ENCODE data around the gene CYP21A2.
"Not testable (repeated sequence)": the region's sequence is repeated elsewhere in the genome, so short reads cannot be mapped to it uniquely, and the experiment has no call there.

Gene CYP21A2

DNA sequence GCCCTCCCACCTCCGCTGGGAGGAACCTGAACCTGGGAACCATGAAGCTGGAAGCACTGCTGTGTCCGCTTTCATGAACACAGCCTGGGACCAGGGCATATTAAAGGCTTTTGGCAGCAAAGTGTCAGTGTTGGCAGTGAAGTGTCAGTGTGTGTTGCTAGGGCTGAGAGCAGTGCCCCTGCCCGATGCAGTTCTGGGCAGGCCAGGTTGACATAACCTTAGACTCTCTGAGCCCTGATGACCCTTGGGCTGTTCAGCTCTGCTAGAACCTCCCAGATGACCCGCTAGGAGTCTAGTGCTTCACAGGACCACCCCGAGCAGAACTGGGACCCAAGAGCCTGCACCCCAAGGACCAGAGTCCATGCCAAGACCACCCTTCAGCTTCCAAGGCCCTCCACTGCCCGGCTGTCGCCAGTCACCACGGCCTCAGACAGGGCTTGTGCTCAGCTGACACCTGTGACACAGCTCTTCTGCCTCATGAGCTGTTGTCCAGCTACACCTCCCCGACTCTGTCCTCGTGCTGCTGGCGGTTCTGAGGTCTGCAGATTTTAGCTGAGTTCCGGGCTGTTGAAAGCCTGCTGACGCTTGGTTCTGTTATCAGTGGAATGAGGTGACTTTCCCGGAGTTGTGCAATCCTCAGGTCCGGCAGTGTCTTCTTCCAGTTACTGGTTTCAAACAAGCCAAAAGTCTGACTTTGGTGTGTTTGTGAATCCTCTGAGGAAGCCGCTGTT is 2.8 kb upstream of the CYP21A2 start:
- not testable (repeated sequence) for DNase-seq

DNA sequence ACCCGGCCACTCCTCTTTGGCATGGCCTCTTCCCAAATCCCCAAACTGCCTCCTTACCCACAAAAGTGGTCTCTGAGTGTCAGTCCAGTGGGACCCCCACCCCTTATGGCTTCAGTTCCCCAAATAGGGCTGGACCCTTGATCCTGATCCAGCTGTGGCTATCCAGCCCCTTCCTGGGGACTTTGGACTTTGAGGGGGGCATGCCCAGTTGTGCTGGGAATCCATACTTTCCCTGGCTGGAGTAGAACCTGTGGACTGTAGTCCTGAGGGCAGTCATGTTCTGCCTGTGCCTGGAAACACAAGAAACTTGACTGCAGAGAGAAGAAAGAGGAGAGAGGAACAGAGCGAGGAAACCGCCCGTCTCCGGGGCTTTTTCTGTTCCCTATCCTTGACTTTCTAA is 1.1 kb upstream of the CYP21A2 start:
- DNase-seq: not testable (repeated sequence)

- DNase-seq: not testable (repeated sequence)
Measured at GRCh38 chr6:32038878-32039277, 663 bp downstream of the CYP21A2 start.

GRCh38 chr6:32039321-32040274 is 1.4 kb downstream of the CYP21A2 start:
- DNase-seq: not testable (repeated sequence)

GRCh38 chr6:32040299-32041049 is 2.3 kb downstream of the CYP21A2 start:
- DNase-seq: not testable (repeated sequence)

DNA sequence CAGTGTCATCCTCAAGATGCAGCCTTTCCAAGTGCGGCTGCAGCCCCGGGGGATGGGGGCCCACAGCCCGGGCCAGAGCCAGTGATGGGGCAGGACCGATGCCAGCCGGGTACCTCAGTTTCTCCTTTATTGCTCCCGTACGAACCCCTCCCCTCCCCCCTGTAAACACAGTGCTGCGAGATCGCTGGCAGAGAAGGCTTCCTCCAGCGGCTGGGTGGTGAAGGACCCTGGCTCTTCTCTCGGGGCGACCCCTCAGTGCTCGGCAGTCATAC is 2.8 kb downstream of the CYP21A2 start:
- DNase-seq: not testable (repeated sequence)

GRCh38 chr6:32041385-32041784 is 3.2 kb downstream of the CYP21A2 start:
- DNase-seq: not testable (repeated sequence)

GRCh38 chr6:32042276-32042675 is 4.1 kb downstream of the CYP21A2 start:
- not testable (repeated sequence) for DNase-seq

DNA sequence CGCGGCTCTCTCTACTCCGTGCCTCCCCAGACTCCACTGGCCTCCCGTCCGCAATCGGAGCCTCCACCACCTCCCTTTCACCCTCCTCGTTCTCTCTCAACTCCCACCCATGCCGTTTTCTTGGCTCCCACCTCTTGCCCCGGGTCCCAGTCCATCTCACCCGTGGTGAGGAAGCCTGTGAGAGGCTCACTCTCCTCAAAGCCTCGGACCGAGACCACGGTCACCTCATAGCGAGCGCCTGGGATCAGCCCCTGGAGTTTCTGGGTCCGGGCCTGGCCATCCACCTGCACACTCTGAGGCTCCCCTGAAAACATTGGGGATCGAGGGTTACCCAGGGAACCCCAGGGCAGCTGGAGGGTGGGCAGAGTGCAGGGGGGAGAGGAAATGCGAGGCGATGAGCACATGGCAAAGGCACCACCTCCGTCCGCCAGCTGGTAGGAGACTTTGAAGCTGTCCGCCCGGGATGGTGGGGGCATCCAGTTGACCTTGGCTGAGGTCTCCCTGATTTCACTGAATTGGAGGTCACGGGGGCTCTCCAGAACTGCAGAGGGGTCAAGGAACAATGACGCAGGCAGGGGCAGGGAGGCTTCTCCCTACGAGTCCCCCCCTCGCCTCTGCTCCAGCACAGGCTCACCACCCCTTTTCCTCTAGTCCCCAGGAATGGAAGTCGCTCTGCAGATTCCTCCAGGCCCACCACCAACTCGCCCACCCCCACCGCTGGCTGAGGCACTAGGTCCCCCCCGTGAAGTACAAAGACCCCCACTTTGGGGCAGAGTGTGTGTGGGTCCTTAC is 5.6 kb downstream of the CYP21A2 start:
- not testable (repeated sequence) for DNase-seq

DNA sequence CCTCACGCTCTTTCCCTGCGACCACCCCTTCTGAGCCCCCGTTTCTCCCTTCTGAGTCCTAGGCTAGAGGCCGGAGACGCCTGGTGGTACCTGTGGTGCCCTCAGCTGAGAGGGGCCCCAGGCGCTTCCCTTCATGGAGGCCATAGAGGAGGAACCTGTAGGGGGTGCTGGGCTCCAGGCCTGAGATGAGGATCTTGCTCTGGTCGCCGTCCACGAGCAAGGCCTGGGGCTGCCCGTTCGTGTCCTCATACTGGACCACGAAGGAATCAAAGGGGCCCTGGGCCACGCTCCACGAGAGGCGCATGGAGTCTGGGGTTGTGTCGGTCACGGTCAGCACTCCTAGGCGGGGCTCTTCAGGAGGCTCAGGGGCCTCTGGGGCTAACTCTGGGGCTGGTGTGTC is 6.7 kb downstream of the CYP21A2 start:
- not testable (repeated sequence) for DNase-seq

DNA sequence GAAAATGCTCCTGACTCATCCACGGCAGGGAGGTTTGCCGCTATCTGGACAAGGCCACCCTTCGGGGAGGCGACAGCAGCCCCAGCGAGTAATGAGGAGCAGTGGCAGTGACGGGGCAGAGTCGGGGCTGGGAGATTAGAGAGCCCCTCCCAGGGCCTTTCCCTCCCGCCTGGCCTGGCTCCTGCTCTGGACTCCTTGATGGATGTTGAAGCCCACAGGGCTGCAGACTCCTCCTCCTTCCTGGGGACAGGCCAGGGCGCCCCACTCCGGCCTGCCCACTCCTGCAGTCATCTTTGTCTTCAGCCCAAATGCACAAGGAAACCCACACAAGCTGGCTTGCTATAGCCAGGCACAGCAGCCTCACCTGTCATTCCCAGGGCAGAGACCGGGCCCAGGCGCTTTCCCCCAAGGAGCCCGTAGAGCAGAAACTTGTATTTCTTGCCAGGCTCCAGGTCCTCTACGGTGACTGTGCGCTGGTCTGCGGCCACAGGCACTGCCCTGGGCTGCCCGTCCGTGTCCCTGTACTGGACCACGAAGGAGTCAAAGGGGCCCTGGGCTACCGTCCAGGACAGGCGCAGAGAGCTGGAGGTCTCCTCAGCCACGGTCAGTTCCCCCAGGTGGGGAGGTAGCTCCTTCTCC is 7.7 kb downstream of the CYP21A2 start:
- DNase-seq: no peak

GRCh38 chr6:32046450-32047083 is 8.4 kb downstream of the CYP21A2 start:
- no peak for DNase-seq

GRCh38 chr6:32047084-32047478 is 8.9 kb downstream of the CYP21A2 start:
- DNase-seq: no peak

- DNase-seq: no peak
Measured at GRCh38 chr6:32047539-32047854, 9.3 kb downstream of the CYP21A2 start.

DNA sequence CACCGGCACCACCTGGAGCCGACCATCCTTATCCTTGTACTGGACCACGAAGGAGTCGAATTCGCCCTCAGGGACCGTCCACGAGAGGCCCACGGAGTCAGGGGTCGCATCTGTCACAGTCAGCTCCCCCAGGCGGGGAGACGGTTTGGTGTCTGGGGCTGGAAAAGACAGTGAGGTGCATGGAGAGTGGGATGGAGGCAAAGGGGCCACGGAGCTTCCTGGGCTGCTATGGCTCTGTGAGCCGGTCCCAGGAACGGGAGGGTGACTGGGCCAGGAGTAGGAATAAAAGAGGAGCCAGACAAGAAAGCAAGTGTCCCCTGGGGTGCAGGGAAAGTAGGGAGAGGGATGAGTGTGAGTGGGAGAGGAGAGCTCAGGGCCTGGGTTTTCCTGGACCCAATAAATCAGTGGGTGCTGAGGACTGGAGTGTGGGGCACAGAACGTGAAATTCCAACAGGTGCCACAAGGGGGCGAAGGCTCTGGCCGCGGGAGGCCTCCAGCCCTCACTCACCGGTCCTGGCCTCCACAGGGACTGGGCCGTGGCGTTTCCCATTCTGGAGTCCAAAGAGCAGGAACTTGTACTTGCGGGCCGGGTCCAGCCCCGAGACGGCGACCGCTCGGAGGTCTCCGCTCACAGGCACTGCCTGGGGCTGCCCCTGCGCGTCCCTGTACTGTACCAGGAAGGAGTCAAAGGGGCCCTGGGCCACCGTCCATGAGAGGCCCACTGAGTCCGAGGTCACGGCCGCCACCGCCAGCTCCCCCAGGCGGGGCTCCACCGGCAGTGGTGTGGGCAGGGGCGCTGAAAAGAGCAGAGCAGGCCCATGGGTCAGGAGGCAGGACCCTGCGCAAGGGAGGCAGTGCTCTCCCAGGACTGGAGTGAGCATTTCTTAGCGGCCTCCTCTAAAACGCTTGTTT is 9.9 kb downstream of the CYP21A2 start:
- peak; percentile 89 for DNase-seq

DNA sequence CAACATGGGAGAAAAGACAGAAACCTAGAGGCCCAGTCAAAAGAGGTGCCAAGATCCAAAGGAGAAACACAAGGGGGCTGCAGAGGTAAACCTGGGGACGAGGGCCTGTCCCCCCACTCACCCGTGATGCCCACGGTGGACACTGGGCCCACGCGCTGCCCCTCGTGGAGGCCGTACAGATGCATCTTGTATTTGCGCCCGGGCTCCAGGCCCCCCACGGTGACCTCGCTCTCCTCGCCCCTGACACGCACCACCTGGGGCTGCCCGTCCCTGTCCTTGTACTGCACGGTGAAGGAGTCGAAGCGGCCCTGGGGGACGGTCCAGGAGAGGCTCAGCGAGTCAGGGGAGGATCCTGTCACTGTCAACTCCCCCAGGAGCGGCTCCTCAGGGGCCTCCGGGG is 10.9 kb downstream of the CYP21A2 start:
- DNase-seq: not testable (repeated sequence)

DNA sequence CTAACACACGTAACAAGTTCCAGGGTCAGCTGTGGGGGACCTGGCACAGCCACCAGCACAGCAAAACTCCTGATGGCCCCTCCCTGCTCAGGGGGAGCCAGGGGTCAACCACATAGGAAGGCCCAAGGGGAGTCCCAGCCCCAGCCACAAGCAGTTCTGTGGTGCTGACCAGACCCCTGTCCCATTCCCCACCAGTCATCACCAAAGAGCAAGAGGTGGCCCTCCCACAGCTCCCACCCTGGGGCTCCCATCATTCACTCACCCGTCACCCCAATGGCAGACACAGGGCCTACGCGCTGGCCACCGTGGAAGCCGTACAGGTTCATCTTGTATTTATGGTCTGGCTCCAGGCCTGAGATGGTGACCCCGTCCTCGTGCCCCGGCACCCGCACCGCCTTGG is 11.5 kb downstream of the CYP21A2 start:
- DNase-seq: not testable (repeated sequence)

- DNase-seq: no peak
Measured at GRCh38 chr6:32050562-32050961, 12.3 kb downstream of the CYP21A2 start.

GRCh38 chr6:32052626-32053025 is 14.4 kb downstream of the CYP21A2 start:
- not testable (repeated sequence) for DNase-seq

DNA sequence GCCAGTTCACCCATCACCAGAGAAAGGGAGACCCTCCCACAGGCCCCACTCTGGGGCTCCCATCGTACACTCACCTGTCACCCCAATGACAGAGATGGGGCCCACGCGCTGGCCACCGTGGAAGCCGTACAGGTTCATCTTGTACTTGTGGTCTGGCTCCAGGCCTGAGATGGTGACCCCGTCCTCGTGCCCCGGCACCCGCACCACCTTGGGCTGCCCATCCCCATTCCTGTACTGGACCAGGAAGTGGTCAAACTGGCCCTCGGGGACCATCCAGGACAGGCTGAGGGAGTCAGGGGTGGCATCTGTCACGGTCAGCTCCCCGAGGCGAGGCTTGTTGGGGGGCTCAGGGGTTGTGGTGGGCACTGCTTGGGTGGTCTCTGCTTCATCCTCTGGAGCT is 15.1 kb downstream of the CYP21A2 start:
- DNase-seq: not testable (repeated sequence)

DNA sequence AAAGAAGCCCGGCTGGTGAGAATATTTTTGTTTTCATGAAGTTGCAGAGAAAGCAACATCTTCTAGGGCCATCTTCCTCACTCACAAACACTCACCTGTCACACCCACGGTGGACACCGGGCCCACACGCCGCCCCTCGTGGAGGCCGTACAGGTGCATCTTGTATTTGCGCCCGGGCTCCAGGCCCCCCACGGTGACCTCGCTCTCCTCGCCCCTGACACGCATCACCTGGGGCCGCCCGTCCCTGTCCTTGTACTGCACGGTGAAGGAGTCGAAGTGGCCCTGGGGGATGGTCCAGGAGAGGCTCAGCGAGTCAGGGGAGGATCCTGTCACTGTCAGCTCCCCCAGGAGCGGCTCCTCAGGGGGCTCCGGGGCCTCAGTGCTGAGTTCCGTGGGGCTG is 17.5 kb downstream of the CYP21A2 start:
- not testable (repeated sequence) for DNase-seq

Data from activated effector memory CD4-positive, alpha-beta T cell treated with anti-CD3 and anti-CD28 coated beads, Interleukin-2, amount 50 U/mL, for 16 hours (primary cell).